CD4-positive, alpha-beta T cell treated with Interleukin-6 for 4 hours (primary cell): ENCODE measurements around the gene ADPRHL1.

Source experiments
- DNase-seq: peaks from one replicate; pipeline ENCODE4 v3.0.0-alpha.2; 2020; ENCODE audit warnings: mixed read lengths

The ADPRHL1 gene

DNA sequence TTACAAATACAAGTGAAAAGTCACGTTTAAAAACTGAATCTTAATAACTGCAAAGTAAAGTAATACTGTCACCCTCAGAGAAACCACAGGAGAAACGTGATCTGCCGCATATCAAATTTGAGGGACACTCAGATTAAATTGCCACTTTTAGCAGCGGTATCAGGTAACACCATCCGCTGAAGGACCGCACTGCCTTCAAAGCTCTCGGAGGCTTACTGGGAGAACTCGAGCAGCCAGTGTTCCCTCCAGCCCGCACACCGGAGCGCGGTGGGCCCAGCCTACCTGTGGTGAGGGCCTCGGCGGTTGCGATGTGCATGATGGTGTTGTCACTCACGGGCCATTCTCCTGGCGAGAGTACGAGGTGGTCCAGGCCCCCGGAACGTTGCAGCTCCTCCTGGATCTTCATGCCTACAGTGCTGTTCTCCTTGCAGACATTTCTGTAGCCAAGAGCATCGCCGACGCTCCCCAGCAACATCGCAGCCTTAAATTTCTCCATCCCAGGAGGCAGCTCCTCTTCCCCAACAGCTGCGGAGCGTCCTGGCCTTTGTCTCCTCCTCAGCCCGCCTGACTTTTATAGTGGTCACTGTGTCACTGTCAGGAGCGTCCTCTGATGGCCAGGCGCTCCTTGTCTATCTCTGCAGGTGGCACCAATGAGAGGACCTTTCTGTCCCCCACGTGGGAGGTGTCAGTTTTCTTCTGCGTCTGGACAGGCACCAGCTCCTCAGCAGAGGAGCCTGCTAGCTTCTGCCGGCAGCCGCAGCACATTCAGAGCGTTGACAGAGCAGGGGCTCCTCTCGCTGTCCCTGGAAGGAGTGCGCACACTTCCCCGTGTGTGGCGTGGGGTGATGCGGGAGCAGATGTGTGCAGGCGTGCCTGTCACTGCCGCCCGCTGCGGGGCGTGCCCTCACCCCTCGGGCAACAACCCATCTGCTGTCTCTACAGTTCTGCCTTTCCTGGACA, at the start of gene ADPRHL1:
ADPRHL1 (minus strand) TSS at position 547 of the 960 bp plus-strand sequence; CDS start at position 496, 51 bp downstream.
- no peak for DNase-seq

DNA sequence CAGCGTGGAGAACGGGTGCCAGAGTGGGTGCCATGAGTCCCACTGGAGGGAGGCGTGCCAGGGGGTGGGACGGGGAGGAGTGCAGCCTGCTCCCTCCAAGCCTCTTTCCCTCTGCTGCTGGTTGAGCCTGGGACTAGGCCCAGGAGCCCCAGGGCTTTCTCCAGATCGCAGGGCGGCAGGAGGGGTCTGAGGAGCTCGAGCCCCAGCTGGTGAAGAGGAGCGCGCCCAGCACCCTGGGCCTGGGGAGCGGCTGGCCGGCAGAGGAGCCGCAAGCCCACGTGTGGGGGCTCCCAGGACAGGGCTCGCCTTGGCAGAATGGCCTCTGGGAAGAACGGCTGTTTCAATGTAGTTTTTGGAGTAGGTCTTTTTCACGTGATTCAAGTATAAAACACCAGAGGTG, 49.4 kb upstream of the ADPRHL1 start:
- DNase-seq: no peak

DNA sequence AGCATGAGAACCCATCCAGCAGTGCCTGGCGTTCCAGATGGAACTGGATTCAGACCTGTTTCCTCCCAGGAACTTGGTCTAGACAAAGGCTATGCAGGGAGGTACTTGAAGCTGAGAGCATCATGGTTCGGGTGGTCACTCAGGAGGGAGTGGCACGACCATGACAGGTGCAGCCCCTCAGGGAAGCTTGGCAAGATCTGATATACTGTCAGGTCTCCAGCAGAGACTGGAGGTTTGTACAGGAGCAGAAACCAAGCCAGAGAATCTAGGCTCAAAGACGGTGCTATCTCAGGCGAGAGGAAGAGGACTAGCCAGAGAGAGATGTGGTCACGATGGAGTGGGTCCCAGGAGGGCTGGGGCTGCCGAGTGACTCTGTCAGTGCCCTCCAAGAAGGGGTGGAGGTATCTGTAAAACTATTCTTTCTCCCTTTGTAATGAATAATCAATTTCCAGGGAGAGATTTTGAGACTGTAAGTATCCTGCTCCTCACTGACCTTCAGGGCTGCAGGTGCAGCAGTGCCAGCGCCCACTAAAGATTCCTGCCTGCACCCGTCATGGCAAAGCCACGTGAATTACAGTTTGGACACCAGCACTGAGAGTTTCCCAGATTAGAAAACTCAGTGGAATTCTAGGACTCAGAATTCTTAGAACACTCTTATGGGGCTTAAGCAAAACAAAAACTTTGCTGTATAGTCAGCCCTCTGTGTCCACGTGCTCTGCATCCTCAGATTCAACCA, 47.4 kb upstream of the ADPRHL1 start:
- no peak for DNase-seq

- no peak for DNase-seq
Observed at GRCh38 chr13:113499936-113500335, 46.6 kb upstream of the ADPRHL1 start.

GRCh38 chr13:113498905-113499304, 45.6 kb upstream of the ADPRHL1 start:
- no peak for DNase-seq

DNA sequence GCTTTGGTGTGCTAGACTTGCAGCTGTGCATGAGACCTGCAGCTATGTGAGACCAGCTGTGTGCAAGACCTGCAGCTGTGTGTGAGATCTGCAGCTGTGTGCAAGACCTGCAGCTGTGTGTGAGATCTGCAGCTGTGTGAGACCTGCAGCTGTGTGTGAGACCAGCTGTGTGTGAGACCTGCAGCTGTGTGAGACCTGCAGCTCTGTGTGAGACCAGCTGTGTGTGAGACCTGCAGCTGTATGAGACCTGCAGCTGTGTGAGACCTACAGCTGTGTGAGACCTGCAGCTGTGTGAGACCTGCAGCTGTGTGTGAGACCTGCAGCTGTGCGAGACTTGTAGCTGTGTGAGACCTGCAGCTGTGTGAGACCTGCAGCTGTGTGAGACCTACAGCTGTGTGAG, 43.9 kb upstream of the ADPRHL1 start:
- DNase-seq: no peak

DNA sequence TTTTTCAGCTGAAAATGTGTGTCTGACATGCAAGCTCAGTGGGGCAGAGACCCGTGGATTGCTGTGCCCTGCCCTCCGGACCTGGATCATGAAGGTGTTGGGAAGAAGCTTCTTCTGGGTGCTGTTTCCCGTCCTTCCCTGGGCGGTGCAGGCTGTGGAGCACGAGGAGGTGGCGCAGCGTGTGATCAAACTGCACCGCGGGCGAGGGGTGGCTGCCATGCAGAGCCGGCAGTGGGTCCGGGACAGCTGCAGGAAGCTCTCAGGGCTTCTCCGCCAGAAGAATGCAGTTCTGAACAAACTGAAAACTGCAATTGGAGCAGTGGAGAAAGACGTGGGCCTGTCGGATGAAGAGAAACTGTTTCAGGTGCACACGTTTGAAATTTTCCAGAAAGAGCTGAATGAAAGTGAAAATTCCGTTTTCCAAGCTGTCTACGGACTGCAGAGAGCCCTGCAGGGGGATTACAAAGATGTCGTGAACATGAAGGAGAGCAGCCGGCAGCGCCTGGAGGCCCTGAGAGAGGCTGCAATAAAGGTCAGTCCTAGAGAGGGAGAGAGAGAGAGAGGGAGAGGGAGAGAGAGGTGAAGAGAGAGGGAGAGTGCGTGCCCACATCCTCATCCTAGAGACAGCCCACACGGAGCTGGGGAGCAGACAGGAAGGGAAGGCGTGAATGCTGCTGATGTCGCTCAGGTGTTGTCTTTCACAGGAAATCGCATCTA, 42.4 kb upstream of the ADPRHL1 start:
- no peak for DNase-seq

- DNase-seq: no peak
Observed at GRCh38 chr13:113493315-113493951, 40.1 kb upstream of the ADPRHL1 start.

DNA sequence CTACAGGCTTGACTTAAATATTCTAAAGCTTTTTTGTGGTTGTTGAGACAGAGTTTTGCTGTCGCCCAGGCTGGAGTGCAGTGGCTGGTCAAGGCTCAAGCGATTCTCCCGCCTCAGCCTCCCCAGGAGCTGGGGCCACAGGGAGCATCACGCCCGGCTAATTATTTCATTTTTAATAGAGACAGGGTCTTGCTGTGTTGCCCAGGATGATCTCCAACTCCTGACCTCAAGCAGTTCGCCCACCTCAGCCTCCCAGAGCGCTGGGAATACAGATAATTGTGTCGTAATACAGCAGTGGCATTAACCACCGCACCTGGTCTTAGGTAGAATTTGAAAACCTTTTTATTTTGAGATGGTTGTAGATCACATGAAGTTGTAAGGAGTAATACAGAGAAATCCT, 38.7 kb upstream of the ADPRHL1 start:
- DNase-seq: no peak

- DNase-seq: no peak
Observed at GRCh38 chr13:113491418-113491883, 38.2 kb upstream of the ADPRHL1 start.

GRCh38 chr13:113490496-113491417, 37.5 kb upstream of the ADPRHL1 start, which contains the start of gene DCUN1D2:
Gene DCUN1D2, minus strand, starts transcription at chr13:113490711. Its CDS starts 42 bp downstream, at chr13:113490669.
- DNase-seq: peak; percentile 83

GRCh38 chr13:113489549-113490495, 36.5 kb upstream of the ADPRHL1 start:
- peak; percentile 36 for DNase-seq

DNA sequence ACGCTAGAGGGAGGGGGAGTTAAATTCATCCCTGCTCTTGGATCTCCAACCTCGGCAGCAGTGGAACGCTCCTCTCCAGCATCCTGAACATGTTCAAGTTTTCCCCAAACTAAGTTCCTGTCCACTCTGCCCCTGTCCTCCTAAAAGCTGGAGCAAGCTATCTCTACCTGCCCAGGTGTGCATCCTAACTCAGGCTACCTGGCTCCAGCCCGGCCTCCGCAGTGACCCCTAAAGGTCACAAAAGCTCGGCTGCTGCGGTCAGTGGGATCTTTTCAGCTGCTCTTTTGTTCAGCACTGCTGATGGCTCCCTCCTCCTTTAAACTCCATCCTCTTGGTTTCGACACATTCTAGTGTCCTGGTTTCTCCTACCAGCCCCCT, 35.9 kb upstream of the ADPRHL1 start:
- no peak for DNase-seq

GRCh38 chr13:113488283-113488682, 35.0 kb upstream of the ADPRHL1 start:
- DNase-seq: no peak

DNA sequence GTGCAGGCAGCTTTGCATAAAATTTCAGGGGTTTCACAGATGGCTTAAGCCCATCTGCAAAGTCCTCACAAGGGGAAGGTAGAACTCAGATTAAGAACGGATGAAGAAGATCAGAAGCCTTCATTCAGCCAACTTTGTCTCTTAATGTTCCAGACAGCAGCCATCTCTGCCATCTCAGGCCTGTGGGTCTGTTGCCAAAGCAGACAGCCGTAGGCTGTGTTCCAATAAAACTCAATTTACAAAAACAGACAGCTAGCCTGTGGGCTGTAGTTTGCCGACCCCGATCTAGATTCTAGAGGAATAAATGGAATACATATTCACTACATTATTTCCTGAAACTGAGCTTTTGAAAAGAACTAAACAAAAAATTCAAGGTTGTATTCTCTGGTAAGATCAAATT, 33.4 kb upstream of the ADPRHL1 start:
- DNase-seq: no peak

GRCh38 chr13:113485545-113485944, 32.3 kb upstream of the ADPRHL1 start:
- no peak for DNase-seq

- DNase-seq: no peak
Observed at GRCh38 chr13:113483504-113484293, 30.4 kb upstream of the ADPRHL1 start.

GRCh38 chr13:113483081-113483480, 29.8 kb upstream of the ADPRHL1 start:
- no peak for DNase-seq

DNA sequence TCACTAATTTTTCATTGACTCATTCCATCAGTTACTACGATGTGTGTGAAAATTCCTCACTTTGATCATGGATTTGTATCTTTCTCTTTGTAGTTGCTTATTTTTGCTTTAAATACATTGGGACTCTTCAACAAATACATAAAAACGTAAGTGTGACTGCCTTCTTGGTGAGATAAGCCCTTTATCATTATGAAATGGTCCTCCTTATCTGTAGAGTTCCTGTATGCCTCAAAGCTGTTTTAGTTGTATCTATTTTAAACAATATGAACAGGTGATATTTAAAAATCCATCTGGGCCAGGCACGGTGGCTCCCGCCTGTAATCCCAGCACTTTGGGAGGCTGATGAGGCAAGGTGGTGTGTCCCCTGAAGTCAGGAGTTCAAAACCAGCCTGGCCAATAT, 25.9 kb upstream of the ADPRHL1 start:
- no peak for DNase-seq
